Activated T-helper 9 cell treated with anti-CD3 and anti-CD28 coated beads, Interleukin-2, amount 50 U/mL, for 16 hours (primary cell): ENCODE results near the gene PPIE.

Source experiments
- DNase-seq: peaks from one replicate; pipeline ENCODE4 v3.0.0-alpha.2; 2020; ENCODE audit warnings: low read depth

The PPIE gene

GRCh38 chr1:39720094-39720999, 18.3 kb upstream of the PPIE start:
- no peak for DNase-seq

GRCh38 chr1:39721664-39722063, 17.0 kb upstream of the PPIE start:
- no peak for DNase-seq

DNA sequence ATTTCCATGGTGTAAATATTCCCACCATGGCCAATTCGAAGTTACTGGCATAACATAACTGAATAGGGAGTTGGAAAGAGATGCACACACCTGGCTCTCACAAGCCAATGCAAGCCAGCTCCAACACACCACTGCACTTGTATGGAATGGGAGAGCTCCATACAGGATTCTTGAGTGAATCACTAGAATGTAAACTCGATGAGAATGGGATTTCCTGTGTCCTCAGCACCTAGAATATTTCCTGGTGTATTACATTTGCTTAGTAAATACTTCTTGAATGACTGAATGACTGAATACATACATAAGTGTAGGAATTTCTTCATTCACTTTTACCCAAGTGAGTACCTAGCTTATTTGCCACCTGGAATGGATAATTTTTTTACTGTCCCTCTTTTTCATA, 16.2 kb upstream of the PPIE start:
- no peak for DNase-seq

- no peak for DNase-seq
Observed at GRCh38 chr1:39726600-39726999, 12.1 kb upstream of the PPIE start.

GRCh38 chr1:39727221-39727931, 11.3 kb upstream of the PPIE start:
- no peak for DNase-seq

DNA sequence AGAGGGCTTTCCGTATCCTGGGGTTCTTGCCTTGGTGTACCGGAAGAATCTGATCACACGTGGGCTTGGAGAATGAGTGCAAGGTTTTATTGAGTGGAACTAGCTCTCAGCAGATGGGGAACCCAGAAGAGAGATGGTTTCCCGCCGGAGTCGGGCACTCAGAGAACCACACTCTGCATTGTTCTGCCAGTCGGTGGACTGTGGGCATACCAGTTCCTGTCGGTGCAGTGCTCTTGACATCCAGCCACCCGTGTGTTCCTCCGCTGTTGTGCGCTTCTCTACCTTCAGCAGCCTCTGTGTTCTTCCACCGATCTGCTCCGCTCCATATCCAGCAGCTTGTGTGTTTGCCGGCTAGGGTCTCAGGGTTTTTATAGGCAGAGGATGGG, 10.8 kb upstream of the PPIE start:
- DNase-seq = no peak

DNA sequence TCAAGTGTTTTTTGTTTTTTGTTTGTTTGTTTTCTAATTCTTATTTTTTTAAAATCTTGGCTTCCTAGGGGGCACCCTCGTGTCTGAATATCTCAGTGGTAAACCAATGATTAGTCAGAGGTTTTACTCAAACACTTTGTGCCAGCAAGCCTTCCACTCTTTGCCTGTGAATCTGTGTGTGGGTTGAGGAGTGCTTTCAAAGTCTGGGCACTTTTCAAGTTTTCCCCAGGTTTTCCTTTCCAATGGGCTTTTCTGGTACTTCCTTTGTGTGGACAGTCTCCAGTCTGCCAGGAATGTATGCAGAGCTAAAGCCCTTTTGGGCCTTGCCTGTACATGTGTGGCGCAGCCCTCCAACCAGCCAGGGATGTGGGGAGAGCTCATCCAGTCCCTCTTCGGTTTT, 9.7 kb upstream of the PPIE start:
- DNase-seq = no peak

DNA sequence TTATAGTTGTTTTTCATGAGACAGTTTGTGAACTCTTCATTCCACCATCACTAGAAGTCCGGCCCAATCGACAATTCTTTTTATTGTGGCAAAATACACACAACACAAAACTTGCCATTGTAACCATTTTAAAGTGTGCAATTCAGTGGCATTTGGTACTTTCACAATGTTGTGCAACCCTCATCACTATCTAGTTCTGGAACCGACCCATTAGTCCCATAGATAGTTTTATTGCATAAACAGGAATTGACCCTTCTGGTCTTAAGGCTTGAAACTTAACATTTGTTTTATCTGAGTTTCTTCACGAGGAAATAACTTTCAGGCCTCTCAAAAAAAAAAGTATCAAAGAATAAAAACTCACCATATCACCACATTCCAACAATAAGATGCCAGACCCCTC, 8.8 kb upstream of the PPIE start:
- DNase-seq = no peak

DNA sequence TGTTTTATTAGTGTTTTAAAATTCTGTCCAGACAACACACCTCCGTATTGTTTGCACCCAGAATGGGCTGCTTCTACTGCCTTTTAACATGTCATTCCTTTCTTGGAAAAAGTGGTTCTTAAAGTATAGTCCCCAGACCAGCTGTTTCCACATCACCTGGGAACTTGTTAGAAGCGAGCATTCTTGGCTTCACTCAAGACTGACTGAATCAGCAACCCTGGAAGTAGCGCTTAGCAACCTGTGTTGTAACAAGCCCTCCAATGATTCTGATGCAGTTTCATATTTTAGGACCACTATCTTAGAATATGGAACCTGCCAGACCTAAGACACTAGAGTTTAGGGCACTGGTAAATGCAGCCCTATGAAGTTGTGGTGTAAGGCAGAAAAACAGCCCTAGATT, 6.0 kb upstream of the PPIE start:
- DNase-seq = no peak

- no peak for DNase-seq
Observed at GRCh38 chr1:39733161-39733560, 5.5 kb upstream of the PPIE start.

- no peak for DNase-seq
Observed at GRCh38 chr1:39735731-39736130, 3.0 kb upstream of the PPIE start.

GRCh38 chr1:39737546-39738169, 1.0 kb upstream of the PPIE start:
- DNase-seq = no peak

DNA sequence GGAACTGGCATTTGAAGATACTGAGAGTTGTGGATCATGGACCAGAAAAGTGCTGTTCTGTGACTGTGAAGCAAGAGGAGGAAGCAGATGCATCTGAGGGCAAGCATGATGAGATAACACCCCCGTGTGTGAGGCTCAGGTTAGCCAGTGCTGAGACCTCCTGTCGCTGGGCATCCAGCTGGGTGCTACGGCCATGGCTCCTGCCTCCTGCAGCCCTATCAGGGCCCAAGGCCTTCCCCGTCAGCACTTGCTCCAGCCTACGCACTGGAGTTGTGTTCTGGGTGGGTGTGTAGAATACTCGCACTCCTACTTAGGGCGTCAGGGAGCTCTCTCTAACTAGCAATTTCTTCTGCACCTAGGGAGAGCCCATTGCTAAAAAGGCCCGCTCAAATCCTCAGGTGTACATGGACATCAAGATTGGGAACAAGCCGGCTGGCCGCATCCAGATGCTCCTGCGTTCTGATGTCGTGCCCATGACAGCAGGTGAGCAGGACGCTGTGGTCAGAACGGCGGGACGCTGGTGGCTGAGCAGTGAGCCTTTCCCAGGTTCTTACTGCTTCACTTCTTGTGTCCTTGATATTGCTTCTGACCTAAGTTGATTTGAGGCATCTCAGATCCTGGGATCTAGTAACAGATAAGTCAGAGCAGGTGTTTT, 6.5 kb downstream of the PPIE start:
- DNase-seq = no peak

- DNase-seq = no peak
Observed at GRCh38 chr1:39751595-39751994, 12.9 kb downstream of the PPIE start.

- DNase-seq = no peak
Observed at GRCh38 chr1:39752703-39753102, 14.0 kb downstream of the PPIE start.

DNA sequence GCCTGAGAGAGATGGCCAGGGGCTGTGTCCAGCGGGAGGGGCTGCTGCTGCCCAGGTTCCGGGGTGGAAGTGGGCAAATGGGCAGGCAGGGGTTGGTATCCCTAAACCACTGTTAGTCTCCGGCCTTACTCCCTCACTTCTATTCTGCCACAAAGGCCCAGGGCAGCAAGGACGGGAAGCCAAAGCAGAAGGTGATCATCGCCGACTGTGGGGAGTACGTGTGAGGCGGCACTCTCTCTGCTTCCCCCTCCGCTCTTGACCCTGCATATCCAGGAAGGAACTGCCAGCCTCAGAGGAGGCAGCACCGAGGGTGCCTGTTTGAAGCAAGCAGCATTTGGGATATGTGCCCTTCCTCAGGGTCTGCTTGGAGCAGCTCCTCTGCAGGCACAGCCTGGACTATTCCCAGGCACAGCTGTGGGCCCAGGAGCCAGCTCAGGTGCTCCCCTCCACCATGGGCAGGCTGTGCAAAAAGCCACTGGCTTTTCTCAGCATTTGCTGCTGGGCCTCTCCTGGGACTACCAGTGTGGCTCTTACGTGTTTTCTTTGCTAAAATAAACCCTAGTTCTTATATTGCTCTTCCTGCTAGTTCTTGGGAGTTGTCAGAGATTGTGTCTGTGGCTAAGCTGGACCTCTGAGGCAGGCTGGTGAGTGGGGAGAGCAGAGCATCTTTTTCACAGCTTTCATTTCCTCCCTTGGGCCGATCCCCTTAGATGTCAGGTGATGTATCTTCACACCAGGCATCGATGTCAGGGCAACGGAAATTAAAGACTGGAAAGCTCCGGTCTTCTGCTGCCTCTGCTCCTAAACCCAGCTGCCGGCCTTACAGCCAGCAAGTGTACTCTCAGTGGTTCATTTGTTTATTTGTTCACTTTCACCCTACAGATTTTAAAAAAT, 14.7 kb downstream of the PPIE start:
- DNase-seq = no peak

GRCh38 chr1:39754026-39754570, 15.4 kb downstream of the PPIE start:
- no peak for DNase-seq

DNA sequence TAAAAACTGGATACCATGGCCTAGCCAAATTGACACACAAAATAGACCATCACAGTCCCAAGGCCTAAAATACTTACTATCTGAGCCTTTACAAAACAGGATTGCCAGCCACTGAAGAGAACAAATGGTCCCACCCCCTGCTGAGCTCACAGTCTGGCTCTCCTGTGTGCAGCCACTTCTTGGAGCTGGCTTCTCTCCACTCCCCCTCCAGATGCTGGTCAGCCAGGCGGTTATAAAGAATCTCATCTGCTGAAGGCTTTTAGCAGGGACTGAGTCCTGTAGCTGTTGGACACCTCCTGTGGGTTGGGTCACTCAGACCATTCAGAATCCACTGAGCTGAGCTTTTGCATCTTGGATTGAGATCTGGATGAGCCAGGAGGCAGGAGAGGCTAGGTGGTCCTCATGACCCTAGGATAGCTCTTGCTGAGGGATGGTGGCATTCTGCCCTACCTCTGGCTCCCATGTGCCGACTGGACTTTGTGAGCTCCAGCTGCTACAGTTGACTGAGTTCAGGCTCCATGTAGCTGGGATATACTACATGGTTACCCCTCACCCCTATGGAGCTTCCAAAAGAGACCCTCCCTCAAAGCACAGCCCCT, 16.3 kb downstream of the PPIE start:
- DNase-seq = no peak

DNA sequence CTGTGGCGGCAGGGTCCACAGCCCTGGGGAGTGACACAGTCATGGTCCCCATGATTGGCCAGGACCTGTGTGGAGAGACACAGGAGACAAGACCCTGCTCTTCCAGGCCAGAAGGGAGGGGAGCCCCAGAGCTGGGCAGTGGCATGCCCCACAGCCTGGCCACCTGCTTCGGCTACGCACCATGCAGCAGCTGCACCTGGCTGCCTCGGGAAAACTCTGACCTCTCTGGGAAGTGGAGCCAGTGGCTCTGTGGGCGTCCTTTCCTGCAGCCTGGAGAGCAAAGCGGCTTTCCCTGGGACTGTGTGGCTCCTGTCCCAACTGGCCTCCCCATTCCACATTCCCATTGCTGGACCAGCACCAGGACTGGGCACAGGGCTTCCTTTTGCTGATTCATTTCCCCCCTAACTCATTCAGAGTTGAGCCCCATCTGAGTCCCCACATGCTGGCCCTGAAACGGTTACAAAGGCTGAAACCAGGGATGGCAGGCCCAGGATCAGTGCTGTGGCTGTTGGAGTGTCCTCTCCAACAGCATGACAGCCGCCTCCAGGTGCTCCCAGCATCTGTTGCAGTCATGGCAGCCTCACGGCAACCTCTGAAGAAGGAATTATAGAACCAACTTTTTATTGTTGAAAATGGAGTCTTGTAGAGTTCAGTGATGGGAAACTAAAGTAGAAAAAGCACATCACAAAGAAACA, 17.4 kb downstream of the PPIE start:
- no peak for DNase-seq

DNA sequence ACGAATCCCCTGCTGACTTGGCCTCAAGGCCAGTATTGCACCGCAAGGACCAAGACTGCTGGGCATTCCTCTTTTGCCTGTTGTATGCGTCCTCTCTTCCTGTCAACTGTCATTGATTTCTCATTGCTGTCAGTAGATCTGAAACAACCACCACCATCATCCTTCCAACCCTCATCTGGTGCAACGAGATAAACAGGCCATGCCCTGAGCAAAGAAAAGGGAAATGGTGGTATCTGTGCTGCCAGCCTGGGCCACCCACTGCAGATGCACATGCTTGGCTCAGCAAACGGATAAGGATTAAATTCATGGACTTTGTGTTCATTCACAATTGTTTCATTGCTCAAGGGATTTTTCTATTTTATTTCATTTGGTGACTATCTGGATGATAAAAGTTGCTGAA, 18.8 kb downstream of the PPIE start:
- DNase-seq = no peak
